Cerebellar nuclear complex (tissue), 1 donor: ENCODE measurements around the gene HMCN2.

Experiments used
- DNase-seq, 2 experiments: peaks; one replicate each; lab custom pipeline; 2025; lab: John Stamatoyannopoulos, UW

The HMCN2 gene

GRCh38 chr9:130470950-130471349, 205.4 kb downstream of the HMCN2 start:
- no peak for DNase-seq

DNA sequence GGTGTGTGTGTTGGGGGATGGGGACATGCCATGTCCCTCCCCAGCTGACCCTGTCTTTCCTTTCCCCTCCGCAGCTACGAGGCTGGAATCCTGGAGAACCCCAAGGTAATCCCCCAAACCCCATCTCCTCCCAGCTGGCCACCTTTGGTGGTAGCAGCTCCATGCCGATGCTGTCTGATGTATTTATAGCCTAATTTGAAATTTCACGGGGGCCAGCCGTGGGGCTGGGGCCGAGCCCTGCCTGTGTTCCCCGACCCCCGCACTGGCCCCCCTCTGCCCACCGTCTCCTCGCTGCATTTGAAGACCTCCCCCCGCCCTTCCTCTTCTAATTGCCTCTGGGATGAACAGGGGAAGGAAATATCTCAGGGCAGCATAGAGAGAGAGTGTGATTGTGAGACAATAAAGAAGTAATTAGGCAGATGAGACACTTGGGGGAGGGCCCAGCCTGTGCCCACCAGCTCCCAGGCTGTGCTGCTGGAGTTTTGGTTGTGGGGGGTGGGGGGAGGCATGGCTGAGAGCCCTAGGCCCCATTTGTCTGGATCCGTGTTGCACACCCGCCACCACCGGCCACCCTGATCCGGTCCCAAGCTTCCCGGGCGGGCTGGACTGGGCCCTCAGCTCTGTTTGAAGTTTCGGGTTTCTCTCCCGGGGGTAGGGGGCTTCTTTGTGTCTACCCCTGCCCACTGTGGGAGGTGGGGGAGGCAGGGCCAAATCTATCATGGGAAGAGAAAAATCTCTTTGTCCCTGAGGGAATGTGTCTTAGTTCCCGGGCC, 206.0 kb downstream of the HMCN2 start:
- DNase-seq = no peak

DNA sequence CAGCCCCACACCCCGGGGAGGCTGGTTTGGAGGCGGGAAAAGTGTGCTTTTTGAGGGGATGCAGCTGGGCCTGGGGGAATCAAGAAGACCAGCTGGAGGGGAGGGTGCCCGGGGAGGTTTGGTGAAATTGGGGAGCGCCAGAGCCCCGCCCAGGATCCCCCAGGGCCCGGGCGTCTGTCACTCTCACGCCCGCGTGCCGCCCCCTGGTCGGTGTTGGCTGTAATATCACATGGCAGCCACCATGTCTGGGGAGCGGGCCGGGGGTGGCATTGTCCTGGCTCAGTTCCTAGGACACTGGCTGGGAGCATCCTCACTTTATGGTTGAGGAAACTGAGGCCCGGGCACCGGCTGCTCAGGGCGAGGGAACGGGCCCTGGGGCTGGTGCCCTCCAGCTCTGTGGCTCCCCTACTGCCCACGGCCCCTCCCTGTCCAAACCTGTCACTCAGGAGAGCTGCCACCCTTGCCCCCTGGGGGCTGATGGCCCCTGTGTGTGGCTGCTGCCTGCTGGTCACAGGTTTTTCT, 206.7 kb downstream of the HMCN2 start:
- no peak for DNase-seq

DNA sequence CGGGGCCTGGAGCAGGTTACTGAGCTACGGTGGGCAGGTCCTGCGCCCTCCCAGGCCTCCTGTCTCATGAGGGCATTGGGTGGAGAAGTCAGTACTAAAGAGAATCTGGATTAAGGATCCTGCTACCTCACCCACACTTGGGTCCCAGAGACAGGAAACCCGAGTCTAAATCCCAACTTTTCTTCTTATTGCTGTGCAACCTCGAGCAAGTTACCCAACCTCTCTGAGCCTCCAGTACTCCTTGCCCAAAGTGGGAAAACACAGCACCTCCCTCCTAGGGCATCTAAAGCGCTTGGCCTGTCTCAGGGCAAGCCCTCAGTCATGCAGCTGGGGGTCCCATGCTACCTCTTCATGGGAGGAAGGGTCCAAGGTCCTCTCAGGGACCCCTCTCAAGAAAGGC, 207.4 kb downstream of the HMCN2 start:
- no peak for DNase-seq

GRCh38 chr9:130473566-130473965, 208.0 kb downstream of the HMCN2 start:
- DNase-seq = no peak

DNA sequence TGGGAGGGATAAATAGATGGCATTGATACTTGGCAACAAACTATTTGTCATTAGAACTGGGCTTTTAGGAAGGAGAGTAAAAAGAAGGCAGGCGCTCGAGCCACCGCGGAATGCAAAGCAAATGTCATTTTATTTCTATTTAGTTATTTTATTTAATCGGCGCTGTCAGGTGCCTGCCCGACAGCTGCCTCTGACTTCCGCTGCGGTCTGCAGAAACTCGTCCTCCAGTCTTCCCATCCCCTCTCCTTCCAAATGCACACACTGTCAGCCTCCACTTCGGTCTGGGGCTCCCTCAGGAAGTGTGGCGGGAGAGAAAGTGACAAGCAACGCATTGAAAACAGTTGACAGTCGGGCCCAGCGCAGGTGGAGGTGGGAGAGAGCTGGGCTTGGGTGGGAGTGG, 208.5 kb downstream of the HMCN2 start:
- DNase-seq = no peak

DNA sequence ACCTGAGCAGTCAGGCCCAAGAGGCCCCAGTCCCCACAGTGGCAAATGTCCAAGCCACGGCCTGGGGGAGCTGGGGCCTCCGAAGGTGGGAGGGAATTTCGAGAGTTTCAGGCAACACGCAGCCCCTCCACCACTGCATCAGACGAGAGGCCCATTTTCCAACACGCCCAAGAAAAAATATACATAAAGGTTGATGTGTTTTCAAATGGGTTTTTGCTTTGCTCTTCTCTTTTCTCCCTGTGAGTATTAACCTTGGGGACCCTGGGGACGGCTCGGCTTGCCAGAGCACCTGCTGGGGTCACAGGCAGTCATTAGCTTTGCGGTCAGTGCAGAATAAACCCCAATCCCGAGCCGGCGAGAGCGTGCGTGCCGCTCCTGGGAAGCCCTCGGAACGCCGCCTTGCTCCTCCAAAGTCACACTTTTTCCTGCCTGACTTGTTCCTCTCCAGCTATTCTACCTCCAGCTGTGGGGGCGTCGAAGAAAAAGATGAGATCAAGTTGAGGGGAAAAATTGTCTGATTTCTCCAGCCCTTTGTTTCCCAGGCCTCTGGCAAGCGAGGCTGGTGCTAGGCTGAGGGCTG, 210.7 kb downstream of the HMCN2 start:
- DNase-seq = no peak

DNA sequence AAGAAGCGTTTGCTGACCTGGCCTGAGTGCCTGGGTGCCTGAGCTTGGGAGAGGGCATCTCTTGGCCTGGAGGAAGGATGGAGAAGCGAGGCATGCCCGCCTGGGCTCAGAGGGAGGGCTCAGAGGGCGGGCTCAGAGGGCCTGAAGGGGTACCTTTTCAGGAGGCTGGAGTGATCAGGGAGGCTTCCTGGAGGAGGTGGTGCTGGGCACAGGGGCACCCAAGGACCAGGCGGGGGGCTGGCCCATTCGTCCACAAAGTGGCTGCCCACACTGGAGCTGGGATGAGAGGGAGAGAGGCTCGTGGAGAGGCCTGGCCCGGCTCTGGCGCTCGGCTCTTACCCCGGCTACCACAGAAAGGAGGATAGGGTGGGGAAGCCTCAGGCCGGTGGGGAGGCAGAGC, 212.0 kb downstream of the HMCN2 start:
- DNase-seq = no peak

DNA sequence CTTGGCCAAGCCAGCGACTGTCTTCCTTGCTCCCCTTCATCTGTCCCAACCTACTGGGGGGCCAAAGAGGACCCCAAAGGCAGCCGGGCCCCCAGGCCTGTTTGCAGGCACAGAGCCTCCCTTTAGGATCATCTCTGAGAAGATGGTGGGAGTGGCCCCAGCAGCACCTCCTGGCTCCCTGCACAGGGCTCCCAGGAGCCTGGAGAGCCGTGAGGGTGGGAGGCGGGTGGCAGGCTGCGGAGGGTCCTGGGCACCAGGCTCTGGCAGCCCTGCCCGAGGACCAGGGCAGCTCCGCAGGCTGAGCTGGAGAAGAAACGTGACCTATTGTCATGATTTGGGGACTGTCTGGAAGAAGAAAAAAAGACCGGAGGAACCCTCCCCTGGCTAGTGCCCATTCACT, 212.6 kb downstream of the HMCN2 start:
- no peak for DNase-seq

DNA sequence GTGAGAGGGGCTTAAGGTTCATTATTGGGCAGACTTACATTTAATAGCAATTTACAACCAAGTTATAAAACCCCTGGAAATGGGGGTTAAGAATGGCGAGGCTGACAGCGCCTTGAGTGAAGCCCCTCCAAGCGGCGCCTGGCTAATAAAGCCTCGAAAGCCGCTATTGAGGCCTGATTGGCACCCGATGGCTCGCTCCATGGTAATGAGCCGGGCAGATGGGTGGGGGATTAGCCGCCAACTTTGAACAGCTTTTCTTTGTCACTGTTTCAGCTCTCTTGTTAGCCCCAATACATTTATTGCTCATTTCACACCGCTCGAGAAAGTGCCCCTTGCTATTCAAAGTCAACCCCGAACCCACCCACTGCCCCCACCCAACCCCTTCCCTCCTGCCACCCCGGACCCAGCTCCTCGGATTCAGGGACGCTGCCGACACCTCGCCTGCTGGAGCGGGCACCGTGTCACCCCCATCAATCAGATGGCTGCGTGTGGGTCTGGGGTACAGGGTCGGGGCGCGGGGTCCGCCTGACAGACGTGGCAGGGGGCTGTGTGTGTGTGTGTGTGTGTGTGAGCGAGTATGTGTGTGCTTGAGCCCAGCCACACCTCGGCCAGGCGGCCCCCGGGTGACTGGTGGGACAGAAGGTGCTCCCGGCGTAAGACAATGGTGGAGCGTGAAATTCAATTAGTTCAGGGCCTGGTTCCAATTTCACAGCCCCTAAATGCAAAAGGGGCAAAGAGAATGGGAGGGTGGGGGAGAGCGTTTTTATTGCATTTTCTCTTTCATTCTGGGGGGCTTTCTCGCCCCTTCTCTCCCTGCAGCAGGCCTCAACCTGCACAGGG, 213.4 kb downstream of the HMCN2 start:
- no peak for DNase-seq

DNA sequence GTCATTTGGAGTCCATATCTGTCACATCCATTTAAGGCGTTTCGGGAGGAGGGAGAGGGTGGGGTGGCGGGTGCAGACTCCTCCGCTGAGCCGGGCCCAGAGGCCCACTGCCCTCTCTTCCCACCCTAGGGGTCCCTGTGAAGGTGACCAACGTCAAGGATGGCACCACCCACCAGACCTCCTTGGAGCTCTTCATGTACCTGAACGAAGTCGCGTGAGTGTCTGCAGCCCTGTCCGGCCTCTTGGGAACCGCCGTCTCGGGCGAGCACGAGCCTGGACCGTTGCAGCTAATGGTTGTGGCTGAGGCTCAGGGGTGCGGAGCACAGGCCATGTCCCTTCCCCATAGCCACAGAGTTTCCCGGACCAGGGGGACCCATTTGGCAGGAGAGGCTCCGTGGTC, 214.0 kb downstream of the HMCN2 start:
- DNase-seq = no peak

DNA sequence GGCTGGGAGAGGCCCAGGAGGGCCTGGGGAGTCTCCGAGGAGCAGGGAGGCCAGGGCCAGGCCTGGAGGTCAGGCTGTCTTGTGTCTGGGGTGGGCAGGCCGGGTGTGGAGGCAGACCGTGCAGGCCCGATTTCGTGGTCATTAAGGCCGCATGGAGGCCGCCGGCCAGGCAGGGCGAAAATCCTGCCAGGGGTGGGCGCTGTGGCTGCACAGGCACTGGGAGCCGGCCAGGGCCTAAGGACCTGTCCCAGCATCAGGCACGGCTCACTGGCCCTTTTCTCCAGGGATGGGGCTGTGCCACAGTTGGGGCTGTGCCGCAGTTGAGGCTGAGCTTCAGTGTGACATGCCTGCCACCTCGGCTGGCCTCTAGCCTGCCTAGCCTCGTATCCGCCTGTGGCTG, 215.1 kb downstream of the HMCN2 start:
- no peak for DNase-seq

DNA sequence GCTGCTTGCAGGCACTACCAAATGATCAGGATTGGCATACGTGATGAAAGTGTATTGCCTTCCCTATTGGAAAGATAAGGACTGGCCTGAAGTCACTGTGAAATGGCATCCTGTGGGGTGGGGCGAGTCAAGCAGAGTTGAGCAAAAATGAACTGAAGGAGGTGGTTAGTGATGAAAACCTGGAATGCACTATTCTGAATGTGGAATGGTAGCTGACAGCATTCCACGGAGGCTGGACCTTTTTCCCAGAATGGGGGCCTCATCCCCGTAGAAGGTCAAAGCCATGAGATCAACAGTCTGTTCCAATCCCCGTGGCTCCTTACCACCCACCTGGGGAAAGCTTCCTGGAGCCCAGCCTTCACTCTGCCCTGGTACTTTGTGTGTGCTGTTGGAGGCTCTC, 216.9 kb downstream of the HMCN2 start:
- no peak for DNase-seq

DNA sequence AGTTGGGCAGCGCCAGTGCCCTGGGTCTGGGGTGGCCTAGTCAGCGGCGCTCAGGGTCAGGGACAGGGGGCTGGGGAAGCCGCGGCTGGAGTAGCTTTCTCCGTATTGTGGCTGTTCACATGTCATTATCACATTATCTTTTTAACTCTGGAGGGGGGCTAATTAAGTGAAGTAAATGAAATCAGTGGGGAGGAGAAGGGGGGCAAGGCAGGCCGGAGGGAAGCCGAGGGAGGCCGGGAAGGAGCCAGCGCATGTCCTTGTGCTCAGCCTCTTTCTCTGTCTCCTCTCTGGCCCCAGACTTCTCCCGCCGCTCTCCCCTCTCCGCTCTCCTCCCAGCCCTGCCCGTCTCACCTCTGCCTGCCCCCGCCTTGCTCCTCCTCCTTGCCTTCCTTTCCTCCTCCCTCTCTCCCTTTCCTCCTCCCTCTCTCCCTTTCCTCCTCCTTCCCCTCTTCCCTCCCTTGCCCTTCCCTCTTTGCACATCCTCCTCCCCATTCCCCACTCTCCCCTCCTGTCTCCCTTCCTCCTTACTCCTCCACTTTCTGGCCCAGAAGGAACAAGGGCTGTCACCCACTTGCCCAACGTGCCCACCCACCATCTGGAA, 217.9 kb downstream of the HMCN2 start:
- no peak for DNase-seq
